ENCODE results near the gene SPTSSB. TPM values are rescaled to one million over a fixed set of nuclear protein-coding genes. Genes with fewer than 3 reads are reported as not detected.

Gene SPTSSB
- total RNA-seq, 4 donors from 2014 or later = under 0.01 to 1.5 (median 1.0) TPM; not detected in 1

DNA sequence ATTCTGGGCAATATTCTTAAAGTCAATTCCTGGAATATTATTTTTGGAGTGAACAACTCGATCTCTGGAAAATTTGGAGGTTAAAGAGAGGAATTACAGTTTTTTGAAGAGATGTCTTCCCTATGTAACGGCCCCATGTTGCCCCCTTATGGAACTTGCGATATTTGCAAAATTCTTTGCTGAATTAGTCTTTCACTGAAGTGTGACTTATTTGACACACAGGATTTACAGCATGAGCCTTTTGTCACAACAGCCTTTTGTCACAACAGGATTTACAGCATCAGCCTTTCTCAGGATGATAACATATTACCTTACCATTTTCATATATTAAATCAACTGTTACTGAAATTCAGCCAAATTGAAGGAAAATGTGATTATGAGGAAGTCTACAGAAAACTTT lies 37.8 kb upstream of the SPTSSB start:
- DNase-seq = no peak
- TF ChIP-seq, protein P1, sequence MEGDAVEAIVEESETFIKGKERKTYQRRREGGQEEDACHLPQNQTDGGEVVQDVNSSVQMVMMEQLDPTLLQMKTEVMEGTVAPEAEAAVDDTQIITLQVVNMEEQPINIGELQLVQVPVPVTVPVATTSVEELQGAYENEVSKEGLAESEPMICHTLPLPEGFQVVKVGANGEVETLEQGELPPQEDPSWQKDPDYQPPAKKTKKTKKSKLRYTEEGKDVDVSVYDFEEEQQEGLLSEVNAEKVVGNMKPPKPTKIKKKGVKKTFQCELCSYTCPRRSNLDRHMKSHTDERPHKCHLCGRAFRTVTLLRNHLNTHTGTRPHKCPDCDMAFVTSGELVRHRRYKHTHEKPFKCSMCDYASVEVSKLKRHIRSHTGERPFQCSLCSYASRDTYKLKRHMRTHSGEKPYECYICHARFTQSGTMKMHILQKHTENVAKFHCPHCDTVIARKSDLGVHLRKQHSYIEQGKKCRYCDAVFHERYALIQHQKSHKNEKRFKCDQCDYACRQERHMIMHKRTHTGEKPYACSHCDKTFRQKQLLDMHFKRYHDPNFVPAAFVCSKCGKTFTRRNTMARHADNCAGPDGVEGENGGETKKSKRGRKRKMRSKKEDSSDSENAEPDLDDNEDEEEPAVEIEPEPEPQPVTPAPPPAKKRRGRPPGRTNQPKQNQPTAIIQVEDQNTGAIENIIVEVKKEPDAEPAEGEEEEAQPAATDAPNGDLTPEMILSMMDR (IDR thresholded peaks at IDR 0.05) = peak in 2 of 4 experiments; percentile 29 to 32
- no peak for TF ChIP-seq POLR2A (IDR thresholded peaks at IDR 0.05)
- no peaks in the 10 kb centered on the region for H3K4me1 ChIP-seq
- H3K4me3 ChIP-seq = no peak overlapping the region
- intact Hi-C loops (cut with DNase I; ENCODE audit: low total_unique reads) = no loop called here
- H3K27ac ChIP-seq = no peak overlapping the region
- H3K27me3 ChIP-seq = no peaks in the 10 kb centered on the region
- no peaks in the 10 kb centered on the region for H3K9me3 ChIP-seq
- no peaks in the 10 kb centered on the region for H3K36me3 ChIP-seq

DNA sequence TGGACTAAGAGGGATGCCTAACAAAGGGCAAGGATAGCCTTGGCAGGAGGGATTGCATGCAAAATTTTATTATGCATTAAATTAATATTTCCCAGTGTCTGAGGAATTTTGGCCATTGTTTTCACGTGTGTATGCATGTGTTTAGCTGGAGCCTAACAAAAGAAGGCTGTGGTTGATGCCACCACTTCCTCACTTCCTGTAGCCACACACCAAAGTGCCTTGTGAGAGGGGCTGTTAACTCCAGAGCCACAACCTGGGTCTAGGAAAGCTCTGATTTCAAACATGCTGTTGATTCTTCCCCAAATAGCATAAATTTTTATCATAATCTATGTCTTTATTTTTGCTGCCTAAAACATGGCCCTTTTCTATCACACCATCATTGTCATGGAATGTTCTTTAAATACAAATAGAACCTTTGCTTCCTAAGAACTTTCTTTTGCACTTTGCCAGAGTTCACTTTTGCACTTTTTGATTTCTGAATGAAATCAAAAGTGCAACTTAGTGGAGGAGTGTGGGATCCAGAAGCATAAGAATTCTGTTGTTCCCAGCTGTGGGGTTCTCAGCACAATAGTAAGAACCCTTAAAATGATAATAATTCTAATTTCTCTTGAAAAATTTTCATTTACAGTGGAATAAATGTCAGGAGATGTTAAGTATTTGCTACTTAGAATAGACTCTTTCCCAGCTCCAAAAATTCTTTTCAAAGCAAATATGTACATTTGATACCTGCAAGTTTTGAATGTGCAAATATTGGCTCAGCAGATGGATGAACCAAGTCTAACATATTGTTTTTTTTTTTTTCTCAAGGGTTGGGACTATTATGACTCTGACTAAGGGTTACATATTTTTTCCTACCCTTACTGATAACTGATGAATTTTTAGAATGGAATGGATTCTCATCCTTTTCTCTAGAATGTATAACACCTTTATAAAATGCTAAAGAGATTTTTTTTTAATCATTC lies 35.6 kb upstream of the SPTSSB start:
- Histone ChIP-seq H3K9me3 (no peaks in the 10 kb centered on the region), H3K27me3 (no peaks in the 10 kb centered on the region), H3K4me1 (no peaks in the 10 kb centered on the region), H3K27ac (no peak overlapping the region), H3K4me3 (no peak overlapping the region), H3K36me3 (no peaks in the 10 kb centered on the region)
- no peak for TF ChIP-seq POLR2A (IDR thresholded peaks at IDR 0.05)
- TF ChIP-seq, protein P1 (IDR thresholded peaks at IDR 0.05) = no peak
- intact Hi-C loops (cut with DNase I; ENCODE audit: low total_unique reads) = no loop called here
- DNase-seq = no peak

DNA sequence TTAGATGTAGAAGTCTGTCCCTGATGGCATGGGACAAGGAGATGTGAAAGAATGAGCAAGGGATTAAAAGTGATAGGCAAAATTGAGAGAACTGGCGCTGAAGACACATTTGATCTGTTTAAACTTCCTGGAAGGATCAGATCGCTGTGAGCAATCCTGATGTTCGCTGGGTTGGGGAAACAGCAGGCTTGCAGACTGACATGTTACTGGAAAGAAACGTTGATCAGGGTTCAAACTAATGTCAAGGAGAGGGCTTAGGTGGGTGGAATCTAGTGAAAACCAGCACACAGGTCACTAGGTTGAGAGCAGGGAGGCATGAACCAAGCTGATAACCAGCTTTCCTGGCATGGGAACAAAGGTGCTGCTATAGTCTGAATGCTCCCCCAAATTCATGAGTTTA lies 34.5 kb upstream of the SPTSSB start:
- no peak overlapping the region for H3K27ac ChIP-seq
- no peaks in the 10 kb centered on the region for H3K36me3 ChIP-seq
- H3K4me1 ChIP-seq = no peaks in the 10 kb centered on the region
- intact Hi-C loops (cut with DNase I; ENCODE audit: low total_unique reads) = no loop called here
- no peak for TF ChIP-seq POLR2A (IDR thresholded peaks at IDR 0.05)
- TF ChIP-seq, protein P1 (IDR thresholded peaks at IDR 0.05) = no peak
- DNase-seq = no peak
- H3K27me3 ChIP-seq = no peaks in the 10 kb centered on the region
- H3K9me3 ChIP-seq = no peaks in the 10 kb centered on the region
- no peak overlapping the region for H3K4me3 ChIP-seq

DNA sequence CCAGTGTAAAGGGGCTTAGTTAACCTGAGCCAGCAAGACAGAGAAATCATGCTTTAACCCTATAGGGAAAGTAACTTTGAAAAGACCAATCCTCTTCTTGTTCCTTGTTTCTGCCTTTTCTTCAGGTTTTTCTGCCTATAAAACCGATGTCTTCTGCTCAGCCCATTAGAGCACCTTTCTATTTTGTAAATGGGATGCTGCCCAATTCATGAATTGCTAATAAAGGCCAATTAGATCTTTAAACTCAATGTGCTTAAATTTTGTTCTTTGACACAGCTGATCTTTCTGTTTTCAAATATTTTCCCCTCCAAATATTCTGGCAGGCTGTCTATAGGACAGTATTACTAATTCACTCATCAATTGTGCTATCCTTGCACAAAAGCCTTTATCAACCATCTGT lies 33.8 kb upstream of the SPTSSB start:
- DNase-seq = no peak
- Histone ChIP-seq H3K4me3 (no peak overlapping the region), H3K9me3 (no peaks in the 10 kb centered on the region), H3K27ac (no peak overlapping the region), H3K36me3 (no peaks in the 10 kb centered on the region), H3K27me3 (no peaks in the 10 kb centered on the region), H3K4me1 (no peaks in the 10 kb centered on the region)
- TF ChIP-seq, protein P1 (IDR thresholded peaks at IDR 0.05) = no peak
- no peak for TF ChIP-seq POLR2A (IDR thresholded peaks at IDR 0.05)
- intact Hi-C loops (cut with DNase I; ENCODE audit: low total_unique reads) = no loop called here

DNA sequence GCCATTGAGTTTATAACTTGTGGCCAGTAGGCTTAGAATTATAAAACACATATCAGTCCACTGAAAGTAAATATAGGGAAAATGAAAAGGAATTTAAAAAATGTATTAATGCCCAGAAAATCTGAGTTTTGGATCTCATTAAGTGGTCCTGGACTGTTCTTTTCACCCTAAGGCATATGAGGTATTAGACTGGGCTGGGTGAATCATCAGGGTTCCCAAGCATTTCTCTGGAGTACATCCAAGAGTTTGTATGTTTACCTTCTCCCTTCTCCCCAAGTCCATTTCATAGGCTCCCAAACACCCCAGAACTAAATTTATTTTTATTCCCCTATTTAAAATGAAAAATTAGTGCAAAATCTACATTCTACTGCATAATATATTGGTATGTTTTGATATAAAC lies 31.9 kb upstream of the SPTSSB start:
- H3K9me3 ChIP-seq = no peaks in the 10 kb centered on the region
- intact Hi-C loops (cut with DNase I; ENCODE audit: low total_unique reads) = no loop called here
- H3K4me3 ChIP-seq = no peak overlapping the region
- H3K27ac ChIP-seq = no peak overlapping the region
- H3K36me3 ChIP-seq = no peaks in the 10 kb centered on the region
- no peak for DNase-seq
- no peaks in the 10 kb centered on the region for H3K4me1 ChIP-seq
- TF ChIP-seq, protein P1 (IDR thresholded peaks at IDR 0.05) = no peak
- TF ChIP-seq POLR2A (IDR thresholded peaks at IDR 0.05) = no peak
- no peaks in the 10 kb centered on the region for H3K27me3 ChIP-seq
